ENCODE measurements around the gene RBMS1. TPM values are rescaled to one million over a fixed set of nuclear protein-coding genes. Genes with fewer than 3 reads are reported as not detected.

The RBMS1 gene
- total and polyA plus RNA-seq, 2 of the 13 experiments (the other 11 are each of a cell fraction or from before 2014, with no cell fraction given): 55.5 to 110 TPM

- TF ChIP-seq, protein P1, sequence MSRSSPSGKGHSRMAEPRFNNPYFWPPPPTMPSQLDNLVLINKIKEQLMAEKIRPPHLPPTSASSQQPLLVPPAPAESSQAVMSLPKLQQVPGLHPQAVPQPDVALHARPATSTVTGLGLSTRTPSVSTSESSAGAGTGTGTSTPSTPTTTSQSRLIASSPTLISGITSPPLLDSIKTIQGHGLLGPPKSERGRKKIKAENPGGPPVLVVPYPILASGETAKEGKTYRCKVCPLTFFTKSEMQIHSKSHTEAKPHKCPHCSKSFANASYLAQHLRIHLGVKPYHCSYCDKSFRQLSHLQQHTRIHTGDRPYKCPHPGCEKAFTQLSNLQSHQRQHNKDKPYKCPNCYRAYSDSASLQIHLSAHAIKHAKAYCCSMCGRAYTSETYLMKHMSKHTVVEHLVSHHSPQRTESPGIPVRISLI (CRISPR knock-in tag; IDR thresholded peaks at IDR 0.05; ENCODE audit: borderline replicate concordance): no peak
- no peak for TF ChIP-seq IRX3 (CRISPR knock-in tag; IDR thresholded peaks at IDR 0.05; ENCODE audit: borderline replicate concordance, low read depth)
Observed at GRCh38 chr2:160333324-160334027, 160.1 kb downstream of the RBMS1 start (continued).

GRCh38 chr2:160332318-160332717, 161.3 kb downstream of the RBMS1 start:
- no peak overlapping the region for H3K27ac ChIP-seq (ENCODE audit: extremely low read length, insufficient read depth, low read length)
- intact Hi-C loops (cut with micrococcal nuclease; ENCODE audit: unreplicated experiment): no loop called here

More at GRCh38 chr2:160332318-160332717, 161.3 kb downstream of the RBMS1 start:
- Histone ChIP-seq H2AFZ (ENCODE audit: low read length) (no peak overlapping the region), H3K79me2 (ENCODE audit: insufficient read depth, low read length) (peaks cover 12% of the 10 kb centered on the region), H3K4me3 (replicated peaks in 1 of 3; ENCODE audit: insufficient read depth in 1 of 3, low read depth in 2 of 3, low read length in 3 of 3) (no peak overlapping the region), H3K9ac (ENCODE audit: insufficient read depth, low read depth, low read length) (no peak overlapping the region), H3K27me3 (ENCODE audit: control insufficient read depth in 1 of 2, insufficient read depth in 2 of 2, low read length in 2 of 2) (no peaks in the 10 kb centered on the region), H3K9me3 (ENCODE audit: low read length) (no peaks in the 10 kb centered on the region), H3K4me2 (ENCODE audit: low read depth, low read length) (no peak overlapping the region), H3K4me1 (ENCODE audit: insufficient read depth, low read length) (peaks cover 20% of the 10 kb centered on the region), H3K36me3 (replicated peaks in 1 of 2; ENCODE audit: control insufficient read depth in 1 of 2, insufficient read depth in 2 of 2, low read length in 2 of 2) (no peaks in the 10 kb centered on the region), H4K20me1 (ENCODE audit: insufficient read depth, low read length) (peaks cover 35% of the 10 kb centered on the region)
- no TSS peak for BruUV-seq (replicated peaks)
- 76% methylated on average over 2 of the region's 2 CpGs for WGBS (ENCODE audit: low lambda C conversion rate)
- ATAC-seq (no peak), FAIRE-seq (no peak), DNase-seq (ENCODE audit: low spot score) (no peak)
- ChIA-PET CTCF (ENCODE audit: low intra/inter-chr PET ratio, low total read pairs) (no interaction called here), POLR2A (no interaction called here)
- in situ Hi-C loops (cut with HindIII; ENCODE audit: extremely low pct_ligation_motif_present, low pct_unique_long_range_greater_than_20kb): loop anchor here (5.0 kb wide), 1 partner anchor 75 kb away; no protein-coding TSS in a partner anchor
- no peak for TF ChIP-seq ZSCAN25 (CRISPR knock-in tag; IDR thresholded peaks at IDR 0.05)
- TF ChIP-seq SYNCRIP (IDR thresholded peaks at IDR 0.05; ENCODE audit: insufficient read depth, low read depth, low read length): no peak
- no peak for TF ChIP-seq NCOA2 (CRISPR knock-in tag; IDR thresholded peaks at IDR 0.05)
- no peak for TF ChIP-seq GABPA (IDR thresholded peaks at IDR 0.05; ENCODE audit: low read depth, low read length)
- TF ChIP-seq GABPA (CRISPR knock-in tag; IDR thresholded peaks at IDR 0.05; ENCODE audit: low read depth): peak; percentile 65
- TF ChIP-seq CAMTA2 (CRISPR knock-in tag; IDR thresholded peaks at IDR 0.05; ENCODE audit: borderline replicate concordance): no peak
- peak; percentile 38 to 39; a peak in 2 of 4 replicates for TF ChIP-seq MAFK (conservative IDR thresholded peaks at IDR 0.05 in 1 of 2, IDR thresholded peaks at IDR 0.05 in 1 of 2; ENCODE audit: low read length in 2 of 2)
- TF ChIP-seq MAFF (IDR thresholded peaks at IDR 0.05; ENCODE audit: low read depth, low read length): peak; percentile 56; the same call in 1 of the 2 replicates
- TF ChIP-seq SOX13 (IDR thresholded peaks at IDR 0.05): no peak
- TF ChIP-seq SOX13 (CRISPR knock-in tag; conservative IDR thresholded peaks at IDR 0.05 in 1 of 2, IDR thresholded peaks at IDR 0.05 in 1 of 2): no peak
- TF ChIP-seq ZSCAN29 (CRISPR knock-in tag; conservative IDR thresholded peaks at IDR 0.05): no peak
- no peak for TF ChIP-seq DMTF1 (CRISPR knock-in tag; IDR thresholded peaks at IDR 0.05)
- no peak for TF ChIP-seq RARG (CRISPR knock-in tag; IDR thresholded peaks at IDR 0.05; ENCODE audit: low read depth)
- no peak for TF ChIP-seq FOSL1 (CRISPR knock-in tag; IDR thresholded peaks at IDR 0.05; ENCODE audit: borderline replicate concordance)

Data from HepG2 (cell line).